LHCN-M2 (cell line): ENCODE measurements around the gene L3MBTL1. TPM values are rescaled to one million over a fixed set of nuclear protein-coding genes. Genes with fewer than 3 reads are reported as not detected.
A peak's percentile ranks its signal among the peaks of the same experiment; 100 is the strongest.
"Not testable (repeated sequence)": the region's sequence is repeated elsewhere in the genome, so short reads cannot be mapped to it uniquely, and the experiment has no call there.

ENCODE experiments used
- DNase-seq: peaks from one replicate; pipeline ENCODE4 v3.0.0-alpha.2; 2012; ENCODE audit warnings: low read depth
- polyA plus RNA-seq: library from polyadenylated mRNA; unstranded; fragments of >200 nt; gene quantifications from one replicate; pipeline ENCODE4 v1.2.1, GENCODE V29; 2012; ENCODE audit warnings: missing spikeins
- total RNA-seq: library from RNA; depleted of rRNA; stranded (reverse); fragments of >200 nt; gene quantifications from 2 replicates; pipeline ENCODE4 v1.2.3, GENCODE V29; 2014; rRNA removed

Gene L3MBTL1
- 2.8 and 4.5 TPM in 2 replicates for total RNA-seq
- polyA plus RNA-seq = 0.85 TPM

DNA sequence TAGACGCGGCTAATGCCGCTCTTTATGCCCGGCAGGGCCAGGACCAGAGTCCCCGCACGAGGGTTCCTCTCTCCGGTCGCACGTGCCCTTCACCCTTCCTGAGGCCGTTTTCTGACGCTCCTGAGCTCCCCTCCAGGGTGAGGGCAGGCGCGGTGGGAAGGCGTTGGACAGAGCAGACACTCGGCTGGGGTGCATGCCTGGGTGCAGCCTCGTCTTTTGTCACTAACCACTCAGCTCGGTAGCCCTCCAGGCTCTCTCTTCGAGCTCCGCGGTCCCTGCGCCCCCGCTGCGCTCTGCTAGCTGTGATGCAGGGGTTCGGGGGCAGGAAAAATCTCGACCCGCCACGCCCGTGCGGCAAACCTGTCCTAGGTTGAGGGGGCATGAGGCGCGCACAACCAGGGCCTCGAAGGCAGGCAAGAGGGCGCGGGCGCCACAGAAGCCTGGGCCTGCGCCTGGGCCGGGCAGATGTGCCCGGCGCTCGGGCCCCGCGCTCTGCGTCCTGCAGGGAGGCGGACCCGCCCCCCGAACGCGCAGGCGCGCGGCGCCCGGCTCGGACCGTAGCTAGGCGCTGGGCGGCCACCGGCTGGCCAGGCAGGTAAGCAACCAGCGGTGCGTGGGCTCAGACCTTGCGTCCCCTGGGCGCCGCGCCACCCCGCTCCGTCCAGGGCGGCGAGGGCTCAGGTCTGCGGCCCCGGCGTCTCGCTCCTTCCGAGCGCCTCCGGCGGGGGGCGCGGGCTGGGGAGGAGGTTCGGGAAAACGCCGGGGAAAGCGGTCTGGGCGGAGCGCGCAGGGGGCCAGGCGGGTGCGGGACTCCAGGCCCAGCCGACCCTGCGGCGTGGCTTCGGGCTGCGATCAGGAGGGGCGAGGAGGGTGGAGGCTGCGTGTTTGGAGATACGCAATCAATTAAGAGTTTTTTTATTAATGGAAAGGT lies at the start of gene L3MBTL1:
Gene L3MBTL1 (plus strand): TSS at position 548 of the 931 bp plus-strand sequence. CDS start 5,807 bp downstream, outside the sequence.
- no peak for DNase-seq

DNA sequence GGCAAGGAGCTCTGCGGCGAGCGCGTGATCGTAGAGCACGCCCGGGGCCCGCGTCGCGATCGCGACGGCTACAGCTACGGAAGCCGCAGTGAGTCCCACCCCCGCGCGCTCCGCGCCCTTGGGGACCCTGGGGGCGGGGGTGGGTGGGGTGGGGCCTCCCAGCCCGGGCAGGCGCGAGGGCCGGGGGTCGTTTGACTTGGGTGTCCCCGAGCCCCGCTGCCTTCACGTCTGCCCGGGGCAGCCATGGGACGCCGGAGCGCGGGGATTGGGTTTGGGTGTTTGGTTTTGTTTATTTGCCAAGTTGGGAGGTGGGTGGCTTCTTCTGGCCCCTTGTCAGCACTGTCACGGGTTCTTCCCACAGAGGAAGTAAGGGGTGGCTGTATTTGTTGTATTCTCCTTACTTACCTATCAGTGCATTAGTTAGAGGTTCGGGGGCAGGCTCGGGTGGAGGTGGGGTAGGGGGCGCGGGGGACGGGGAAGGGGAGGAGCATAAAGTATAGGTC lies 49.0 kb upstream of the L3MBTL1 start:
- no peak for DNase-seq

DNA sequence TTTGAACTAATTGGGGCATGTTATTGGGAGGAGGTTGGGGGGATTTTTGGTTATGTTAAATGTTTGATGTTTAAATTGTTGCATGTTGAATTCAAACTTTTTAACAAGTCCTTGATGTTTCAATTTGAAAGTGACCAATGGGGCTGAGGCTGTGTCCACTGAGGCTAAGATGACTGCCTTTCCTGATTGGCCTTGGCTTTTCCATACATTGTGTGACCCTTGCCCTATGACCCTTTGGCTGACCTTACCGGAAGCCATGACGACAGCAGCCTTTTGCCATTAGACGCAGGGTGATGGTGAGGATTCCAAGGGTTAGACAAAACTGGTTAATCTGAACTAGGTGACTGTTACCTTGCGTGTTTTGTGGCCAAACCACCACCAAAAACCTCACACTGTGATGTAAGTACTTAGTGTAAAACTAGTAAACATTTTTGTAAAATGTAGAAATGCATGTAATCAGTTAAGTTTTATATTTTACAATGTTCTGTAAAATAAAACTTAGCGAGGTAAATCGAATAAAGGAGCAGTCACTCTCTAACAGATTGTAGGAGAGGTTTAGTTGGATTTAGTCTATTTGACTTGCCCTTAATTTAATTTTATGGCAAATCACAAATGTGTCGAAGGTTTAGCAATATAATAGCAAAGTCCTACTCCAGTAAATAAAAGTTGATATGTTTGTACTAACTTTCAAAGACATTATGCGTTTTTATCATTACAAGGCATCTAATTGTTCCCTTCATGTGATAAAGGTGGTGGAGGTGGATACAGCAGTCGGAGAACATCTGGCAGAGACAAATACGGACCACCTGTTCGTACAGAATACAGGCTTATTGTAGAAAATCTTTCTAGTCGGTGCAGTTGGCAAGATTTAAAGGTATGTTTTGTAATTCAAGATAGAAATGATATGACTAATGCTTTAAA lies 48.2 kb upstream of the L3MBTL1 start:
- no peak for DNase-seq

DNA sequence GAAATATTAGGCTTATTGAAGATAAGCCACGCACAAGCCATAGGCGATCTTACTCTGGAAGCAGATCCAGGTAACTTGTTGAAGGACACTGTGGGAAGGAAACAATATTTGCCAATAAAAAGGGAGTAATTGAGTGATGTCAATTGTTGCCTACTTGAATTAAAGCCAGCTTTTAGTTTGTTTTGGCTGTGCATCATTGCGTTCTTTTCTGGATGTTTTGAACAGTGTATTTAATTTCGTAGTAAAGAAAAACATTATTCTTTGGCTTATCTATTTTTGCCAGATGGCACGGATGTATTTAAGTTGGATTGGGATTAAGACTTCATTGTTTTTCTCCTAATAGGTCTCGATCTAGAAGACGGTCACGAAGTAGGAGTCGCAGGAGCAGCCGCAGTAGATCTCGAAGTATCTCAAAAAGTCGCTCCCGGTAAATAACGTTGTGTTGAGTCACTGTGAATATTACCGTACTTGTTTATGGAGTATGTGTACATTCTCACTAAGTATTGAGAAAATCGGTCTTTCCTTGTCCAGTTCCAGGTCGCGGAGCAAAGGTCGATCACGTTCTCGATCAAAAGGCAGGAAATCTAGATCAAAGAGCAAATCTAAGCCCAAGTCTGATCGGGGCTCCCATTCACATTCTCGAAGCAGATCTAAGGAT lies 47.2 kb upstream of the L3MBTL1 start:
- DNase-seq = no peak

DNA sequence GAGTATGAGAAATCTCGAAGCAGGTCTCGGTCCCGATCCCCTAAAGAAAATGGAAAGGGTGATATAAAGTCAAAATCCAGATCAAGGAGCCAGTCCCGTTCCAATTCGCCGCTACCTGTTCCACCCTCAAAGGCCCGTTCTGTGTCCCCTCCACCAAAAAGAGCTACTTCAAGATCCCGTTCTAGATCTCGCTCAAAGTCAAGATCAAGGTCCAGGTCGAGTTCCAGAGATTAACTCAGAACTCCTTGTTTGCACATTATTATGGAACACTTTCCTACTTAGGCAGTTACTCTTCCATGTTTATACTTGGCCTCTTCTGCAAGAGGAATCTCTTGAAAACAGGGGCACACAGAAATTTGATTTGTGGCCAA lies 46.7 kb upstream of the L3MBTL1 start:
- no peak for DNase-seq

DNA sequence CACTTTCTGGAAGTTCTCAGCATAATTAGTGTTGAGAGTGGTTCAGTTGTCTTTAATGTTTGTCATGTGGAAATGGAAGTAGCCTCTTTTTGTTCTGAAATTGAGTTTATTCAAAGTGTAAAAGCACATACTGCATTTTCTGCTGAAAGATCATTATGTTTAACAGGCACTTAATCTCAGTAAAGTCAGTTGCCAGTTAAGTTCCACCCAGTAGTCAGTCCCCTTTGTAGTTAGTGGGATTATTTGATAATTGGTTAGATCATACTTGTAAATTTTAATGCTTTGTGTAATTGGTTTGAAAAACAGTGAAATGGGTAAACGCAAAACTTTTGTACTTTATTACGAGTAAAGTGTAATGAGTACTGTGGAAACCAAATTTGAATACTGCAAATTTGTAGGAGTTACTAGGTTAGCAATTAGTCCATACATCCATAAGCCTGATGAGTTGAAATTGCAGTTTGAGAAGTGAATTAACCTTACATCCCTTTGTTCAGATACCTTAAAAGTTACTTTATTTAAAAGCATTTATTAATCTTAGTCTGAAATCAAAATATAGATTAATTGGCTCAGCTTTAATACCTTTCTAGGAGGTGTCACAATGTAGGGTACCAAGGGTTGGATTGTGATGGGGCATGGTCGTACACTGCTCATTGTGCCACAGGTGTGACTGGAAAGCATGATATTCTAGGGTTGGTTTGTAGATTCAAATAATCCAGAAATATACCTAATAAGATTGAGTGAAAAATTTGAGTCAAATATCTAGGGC lies 45.4 kb upstream of the L3MBTL1 start:
- DNase-seq = no peak

DNA sequence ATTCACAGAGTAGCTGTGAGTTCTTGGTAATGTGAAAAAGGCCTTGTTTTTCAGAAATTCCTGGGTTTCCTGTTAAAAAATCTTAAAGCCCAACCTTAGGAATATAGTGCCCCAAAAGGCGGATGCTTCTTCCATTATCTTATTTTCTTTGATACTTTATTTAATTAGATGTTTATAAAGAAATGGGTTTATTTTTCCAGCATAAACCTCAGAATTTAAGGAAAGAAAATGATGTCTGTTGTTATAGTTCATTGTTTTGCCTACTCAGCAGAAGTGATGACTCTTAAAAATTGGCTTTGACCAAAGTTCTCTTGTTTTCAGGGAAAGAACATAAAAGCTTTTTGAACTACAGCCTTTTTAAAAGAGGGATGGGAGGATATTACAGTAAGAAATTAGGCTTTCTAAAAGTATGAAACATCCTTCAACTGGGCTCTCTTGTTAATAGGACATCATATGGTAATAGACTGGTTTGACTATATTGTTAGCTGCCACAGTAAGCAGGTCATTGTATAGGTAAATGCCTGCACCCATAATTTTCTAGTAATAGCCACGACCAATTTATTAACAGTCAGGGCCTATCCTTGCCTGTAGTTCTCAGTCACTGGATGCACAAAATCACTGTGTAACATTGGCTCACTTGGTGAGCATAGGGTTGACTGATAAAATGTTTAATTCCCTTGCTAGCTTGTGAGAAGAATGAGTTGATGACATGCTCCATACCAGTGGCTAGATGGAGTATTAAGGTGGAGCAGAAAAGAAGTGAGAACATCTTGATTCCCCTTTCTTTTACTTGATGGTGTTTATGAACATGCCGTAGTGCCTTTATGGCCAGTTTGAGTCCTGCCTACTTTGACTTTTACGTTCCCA lies 44.6 kb upstream of the L3MBTL1 start:
- DNase-seq = no peak

DNA sequence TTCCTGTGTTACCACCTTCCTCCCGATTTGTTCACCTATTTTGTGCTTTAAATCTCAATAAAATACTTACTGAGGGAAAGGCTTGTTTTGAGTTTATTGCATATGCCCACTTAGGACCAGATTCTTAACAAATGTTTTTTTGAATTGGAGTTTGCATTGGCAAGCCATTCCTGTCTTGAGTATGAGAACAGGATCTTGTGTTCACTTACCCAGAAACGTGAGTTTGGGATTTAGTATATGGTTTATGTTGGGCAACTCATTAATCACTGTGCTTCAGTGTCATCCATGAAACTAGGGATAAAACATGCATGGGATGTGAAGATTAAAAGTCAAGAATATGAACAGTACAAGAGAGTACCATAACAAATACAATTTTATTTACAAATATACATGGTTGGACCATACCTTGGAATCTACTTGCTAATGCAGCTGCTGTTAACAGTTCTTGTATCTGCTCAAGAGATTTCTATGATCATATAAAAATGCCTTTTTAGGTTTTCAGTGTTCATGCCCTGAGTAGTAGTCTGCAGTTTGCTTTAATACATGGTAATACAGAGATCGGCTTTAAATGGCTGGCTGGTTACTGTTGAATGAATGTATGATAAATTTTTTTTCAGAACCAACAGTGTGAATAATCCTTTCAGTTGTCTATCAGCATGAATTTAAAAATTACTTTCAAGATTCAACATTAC lies 43.8 kb upstream of the L3MBTL1 start:
- no peak for DNase-seq

DNA sequence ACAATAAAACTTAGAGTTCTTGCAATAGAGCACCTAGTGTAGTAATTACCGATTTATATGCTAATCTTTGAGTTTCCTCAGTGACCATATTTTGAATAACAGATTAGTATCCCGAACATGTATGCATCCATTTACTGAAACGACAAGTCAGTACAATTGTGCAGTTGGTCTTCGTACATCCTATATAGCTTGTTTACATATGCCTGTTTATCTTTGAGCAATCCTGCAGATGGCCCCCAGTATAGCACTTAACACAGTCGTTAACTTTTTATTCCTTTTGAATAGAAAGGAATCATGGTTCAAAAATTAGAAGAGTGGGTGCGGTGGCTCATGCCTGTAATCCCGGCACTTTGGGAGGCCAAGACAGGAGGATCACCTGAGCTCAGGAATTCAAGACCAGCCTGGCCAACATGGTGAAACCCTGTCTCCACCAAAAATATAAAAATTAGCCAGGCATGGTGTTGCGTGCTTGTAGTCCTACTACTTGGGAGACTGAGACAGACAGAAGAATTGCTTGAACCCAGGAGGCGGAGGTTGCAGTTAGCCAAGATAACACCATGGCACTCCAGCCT lies 43.2 kb upstream of the L3MBTL1 start:
- no peak for DNase-seq

DNA sequence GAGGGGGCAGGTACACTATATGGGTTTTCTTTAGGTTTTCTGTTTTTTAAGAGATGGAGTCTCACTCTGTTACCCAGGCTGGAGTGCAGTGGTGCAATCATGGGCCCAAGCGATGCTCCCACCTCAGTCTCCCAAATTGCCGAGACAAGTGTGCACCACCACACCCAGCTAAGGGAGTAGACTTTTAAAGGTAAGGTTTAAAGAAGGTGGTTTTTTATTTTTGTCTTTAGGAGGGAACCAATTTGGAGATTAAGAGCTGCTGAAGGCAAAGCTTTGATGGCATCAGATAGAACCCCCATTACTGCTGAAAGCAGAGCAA lies 41.9 kb upstream of the L3MBTL1 start:
- DNase-seq = no peak

DNA sequence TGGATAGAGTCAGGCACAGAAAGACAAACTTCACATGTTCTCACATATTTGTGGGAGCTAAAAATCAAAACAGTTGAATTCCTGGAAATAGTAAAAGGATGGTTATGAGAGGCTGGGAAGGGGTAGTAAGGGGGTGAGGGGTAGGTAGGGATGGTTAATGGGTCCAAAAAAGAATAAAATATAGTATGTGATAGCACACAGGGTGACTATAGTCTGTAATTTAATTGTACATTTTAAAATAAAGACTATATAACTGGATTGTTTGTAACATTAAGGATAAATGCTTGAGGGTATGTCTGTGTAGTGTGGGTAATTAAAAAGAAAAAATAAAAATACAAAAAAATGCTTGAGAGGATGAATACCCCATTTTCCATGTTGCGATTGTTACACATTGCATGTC lies 39.9 kb upstream of the L3MBTL1 start:
- no peak for DNase-seq

DNA sequence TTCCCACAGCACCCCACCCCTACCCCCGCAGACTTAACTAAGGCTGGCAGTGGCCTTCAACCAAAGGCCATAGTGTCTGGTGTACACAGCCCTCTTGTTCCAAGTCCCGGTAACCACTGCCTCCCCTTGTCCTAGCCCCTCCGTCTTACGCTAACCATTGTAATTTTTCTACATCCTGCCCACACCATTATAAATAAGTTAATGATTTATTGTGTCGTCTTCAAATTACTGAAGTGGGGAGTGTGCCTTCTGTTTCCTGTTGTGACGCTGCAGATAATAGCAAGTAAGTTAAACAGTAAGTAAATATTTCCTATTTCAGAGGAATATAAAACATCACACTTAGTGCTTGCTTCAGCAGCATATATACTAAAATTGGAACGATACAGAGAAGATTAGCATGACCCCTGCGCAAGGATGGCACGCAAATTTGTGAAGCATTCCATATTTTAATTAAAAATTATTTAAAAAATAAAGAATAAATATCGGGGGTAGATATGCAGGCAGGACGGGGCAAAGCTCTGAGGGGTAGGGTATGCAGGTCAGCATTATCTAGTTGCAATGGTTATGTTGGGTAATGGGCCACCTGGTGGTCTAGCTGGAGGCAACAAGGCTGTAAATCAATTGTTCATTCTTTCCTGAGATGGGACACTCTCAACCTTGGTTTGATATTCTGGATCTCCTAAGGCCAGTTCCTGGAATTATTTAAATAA lies 34.7 kb upstream of the L3MBTL1 start:
- DNase-seq = no peak

DNA sequence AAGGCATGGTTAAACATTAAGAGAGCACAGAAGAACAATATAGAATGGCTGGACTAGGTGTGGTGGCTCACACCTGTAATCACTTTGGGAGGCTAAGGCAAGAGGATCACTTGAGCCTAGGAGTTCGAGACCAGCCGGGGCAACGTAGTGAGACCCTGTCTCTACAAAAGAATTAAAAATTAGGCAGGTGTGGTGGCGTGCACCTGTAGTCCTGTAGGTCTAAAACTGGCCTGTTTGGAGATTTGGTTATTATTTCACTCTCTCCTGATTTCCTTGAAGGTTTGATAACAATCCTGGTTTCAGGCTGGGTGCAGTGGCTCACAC lies 34.2 kb upstream of the L3MBTL1 start:
- no peak for DNase-seq

DNA sequence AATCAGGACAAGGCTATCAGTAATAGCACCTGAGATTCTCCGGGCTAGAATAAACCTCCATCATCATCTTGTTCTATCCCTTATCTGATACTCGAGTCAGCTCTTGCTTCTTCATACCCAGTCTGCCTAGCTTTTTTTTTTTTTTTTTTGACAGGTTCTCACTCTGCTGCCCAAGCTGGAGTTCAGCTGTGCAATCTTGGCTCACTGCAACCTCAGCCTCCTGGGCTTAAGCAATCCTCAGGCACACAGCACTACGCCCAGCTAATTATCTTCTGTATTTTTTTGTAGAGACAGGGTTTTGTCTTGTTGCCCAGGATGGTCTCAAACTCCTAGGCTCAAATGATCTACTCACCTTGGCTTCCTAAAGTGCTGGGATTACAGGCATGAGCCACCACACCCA lies 30.3 kb upstream of the L3MBTL1 start:
- DNase-seq = peak; percentile 44

DNA sequence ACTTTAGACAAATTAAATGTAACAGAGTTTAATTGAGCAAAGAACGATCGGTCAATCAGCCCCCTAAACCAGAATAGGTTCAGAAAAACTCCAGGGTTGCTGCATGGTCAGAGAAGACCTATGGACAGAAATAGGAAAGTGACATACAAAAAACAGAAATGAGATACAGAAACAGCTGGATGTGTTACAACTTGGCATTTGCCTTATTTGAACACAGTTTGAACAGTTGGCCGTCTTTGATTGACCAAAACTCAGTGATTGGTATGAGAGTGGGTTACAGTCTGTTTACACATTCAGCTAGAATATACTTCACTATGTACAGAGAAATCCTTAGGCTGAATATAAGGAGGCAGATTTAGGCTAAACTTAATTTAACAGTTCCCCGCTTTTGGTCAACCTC lies 29.9 kb upstream of the L3MBTL1 start:
- peak; percentile 37 for DNase-seq

DNA sequence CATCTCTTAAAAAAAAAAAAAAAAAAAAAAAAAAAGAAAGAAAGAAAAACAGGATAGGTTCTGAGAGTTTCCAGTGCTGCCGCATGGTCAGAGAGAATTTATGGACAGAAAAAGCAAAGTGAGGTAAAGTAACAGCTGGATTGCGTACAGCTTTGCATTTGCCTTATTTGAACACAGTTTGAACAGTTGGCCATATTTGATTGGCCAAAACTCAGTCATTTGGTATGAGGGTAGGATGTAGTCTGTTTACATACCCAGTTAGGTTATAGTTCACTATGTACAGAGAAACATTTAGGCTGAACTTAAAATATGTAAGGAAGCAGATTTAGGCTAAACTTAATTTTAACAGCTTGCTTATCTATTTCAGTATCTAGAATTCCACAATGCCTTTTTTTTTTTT lies 17.5 kb upstream of the L3MBTL1 start:
- DNase-seq = no peak

DNA sequence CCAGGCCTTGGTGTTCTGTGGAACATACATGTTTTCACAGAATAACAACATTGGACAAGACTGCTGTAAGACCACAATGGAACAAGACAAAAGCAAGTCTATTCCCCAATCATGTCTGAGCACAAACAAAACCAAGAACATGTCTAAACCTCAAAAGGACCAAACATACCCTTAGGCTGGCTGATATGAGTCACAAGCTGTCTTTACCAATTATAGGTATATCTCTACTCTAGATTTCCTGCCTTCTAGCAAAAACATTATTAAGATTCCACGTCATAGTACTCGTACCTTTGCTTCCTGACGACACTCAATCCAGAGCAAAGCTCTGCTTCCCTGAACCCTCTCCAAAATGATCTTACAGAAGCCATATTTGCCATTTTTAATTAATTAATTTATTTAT lies 15.4 kb upstream of the L3MBTL1 start:
- no peak for DNase-seq

DNA sequence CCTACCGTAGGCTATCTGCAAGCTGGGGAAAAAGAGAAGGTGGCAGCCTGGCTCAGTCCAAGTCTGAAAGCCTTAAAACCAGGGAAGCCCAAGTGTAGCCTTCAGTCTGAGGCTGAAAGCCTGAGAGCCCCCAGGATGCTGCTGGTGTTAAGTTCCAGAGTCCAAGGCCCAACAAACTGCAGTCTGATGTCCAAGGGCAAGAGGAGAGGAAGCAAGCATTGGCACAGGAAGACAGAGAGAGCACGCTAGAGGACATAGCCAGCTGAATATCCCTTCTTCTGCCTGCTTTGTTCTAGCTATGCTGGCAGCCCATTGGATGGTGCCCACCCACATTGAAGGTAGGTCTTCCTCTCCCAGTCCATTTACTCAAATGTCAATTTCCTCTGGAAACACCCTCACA lies 12.1 kb upstream of the L3MBTL1 start:
- DNase-seq = no peak

DNA sequence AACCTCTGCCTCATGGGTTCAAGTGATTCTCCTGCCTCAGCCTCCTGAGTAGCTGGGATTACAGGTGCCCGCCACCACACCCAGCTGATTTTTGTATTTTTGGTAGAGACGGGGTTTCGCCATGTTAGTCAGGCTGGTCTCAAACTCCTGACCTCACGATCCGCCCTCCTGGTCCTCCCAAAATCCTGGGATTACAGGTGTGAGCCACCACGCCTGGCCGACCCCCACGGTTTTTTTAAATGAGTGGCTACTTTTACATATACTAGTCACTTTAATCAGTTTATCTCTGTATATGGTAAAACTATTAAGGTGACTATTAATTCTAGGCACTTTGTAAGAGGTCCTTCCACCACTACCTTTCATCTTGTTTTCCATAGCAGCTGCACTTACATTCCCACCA lies 5.5 kb upstream of the L3MBTL1 start:
- DNase-seq = not testable (repeated sequence)
